GM20431 (cell line): Measurements from ENCODE around the gene ZBTB21.

Experiments
- in situ Hi-C: fragments of 300-500 bp; cut with MseI, MboI; formaldehyde crosslinking; loops from one replicate; pipeline ENCODE4 v1.15.0; 2020; ENCODE audit warnings: low sequenced_read_pairs; ENCODE audit not compliant: unreplicated experiment

Gene ZBTB21

DNA sequence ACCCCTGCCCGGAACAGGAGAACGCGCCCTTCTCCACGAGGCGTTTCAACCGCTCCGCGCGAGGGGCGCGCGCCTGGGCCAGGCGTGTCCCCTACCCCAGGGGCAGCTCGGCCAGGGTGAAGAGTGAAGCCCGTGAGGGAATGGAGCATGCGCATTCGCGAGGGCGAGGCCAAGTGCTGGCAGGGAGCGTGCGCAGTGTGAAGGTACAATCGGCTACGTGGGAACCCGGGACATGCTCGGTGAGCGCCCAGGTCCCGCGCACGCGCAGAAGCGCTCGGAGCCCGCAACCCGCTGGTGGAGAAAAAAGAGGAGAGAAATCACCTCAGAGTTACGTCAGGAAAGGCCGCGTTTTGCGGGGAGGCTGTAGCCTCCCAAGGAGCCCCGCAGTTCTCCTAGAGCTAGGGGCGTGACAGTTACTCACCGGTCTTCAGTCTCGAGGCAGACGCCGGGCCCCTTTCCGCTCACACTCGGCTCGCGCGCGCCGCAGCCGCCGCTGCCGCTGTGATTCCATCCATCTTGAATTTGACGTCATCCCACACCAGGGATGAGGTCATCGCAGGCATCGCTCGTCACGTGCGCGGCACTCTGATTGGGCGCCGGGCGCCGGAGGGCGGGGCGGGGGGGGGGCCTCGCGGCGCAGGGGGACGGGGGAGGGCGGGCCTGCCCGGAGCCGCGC, at the start of gene ZBTB21:
Gene ZBTB21 (minus strand): TSS at position 530 of the 676 bp plus-strand sequence. CDS start 16,265 bp downstream, outside the sequence.
- in situ Hi-C loops = no loop called here

DNA sequence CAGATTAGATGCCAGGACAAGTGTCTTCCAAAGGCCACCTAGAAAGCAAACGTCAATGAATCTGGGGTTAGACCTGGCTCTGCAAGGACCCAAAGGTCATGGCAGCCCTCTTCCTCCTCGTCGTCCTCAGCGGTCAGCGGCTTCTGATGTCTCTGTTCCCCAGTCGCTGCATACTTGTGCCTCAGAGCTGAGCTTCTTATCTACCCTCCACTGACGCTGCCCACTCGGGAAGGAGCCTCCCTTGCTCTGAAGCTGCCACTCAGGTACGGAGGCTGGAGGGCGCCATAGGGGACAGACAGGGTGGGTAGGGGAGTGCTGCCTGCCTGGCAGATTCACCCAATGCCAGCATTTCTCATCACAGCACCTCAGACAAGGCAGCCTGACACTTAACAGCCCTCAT, 49.6 kb upstream of the ZBTB21 start:
- in situ Hi-C loops = no loop called here

DNA sequence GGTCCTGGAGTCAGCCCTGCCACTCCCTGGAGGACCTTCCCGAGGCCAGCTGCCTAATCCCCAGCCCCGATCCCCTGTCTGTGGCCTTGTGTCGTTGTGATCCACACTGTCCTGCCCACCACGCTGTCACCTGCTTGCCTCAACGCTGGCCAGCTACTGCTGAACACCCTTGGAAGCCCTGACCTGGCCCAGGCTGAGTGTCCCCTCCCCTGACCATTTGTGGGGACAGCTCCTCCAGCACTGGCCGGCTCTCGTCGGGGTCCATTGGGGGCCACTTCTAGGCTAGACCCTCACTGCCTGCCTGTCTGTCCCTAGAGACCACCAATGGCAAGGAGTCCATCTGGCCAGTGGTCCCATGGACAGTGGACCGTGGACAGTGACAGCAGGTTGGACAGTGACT, 49.0 kb upstream of the ZBTB21 start:
- in situ Hi-C loops = no loop called here

DNA sequence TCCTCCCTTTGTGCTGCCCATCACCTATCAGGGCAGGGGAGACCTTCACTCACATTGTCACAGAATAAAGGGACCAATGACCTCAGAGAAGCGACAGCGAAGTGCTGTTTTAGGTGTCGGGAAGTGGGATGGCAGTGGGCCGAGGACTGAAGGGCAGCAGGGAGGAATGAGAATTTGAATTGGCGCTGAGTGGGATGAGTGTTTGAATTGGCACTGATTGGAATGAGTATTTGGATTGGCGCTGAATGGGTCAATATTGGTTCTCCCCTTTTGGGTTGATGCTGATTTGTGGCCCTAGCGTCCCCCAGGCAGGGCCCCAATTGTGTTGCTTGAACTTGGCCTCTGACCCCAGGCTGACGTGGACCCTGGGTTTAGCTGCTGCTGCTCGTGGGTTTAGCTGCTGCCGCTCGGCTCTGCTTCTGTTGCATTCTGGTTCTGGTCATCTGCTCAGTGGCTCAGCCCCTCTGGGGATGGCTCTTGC, 48.5 kb upstream of the ZBTB21 start:
- in situ Hi-C loops = no loop called here

DNA sequence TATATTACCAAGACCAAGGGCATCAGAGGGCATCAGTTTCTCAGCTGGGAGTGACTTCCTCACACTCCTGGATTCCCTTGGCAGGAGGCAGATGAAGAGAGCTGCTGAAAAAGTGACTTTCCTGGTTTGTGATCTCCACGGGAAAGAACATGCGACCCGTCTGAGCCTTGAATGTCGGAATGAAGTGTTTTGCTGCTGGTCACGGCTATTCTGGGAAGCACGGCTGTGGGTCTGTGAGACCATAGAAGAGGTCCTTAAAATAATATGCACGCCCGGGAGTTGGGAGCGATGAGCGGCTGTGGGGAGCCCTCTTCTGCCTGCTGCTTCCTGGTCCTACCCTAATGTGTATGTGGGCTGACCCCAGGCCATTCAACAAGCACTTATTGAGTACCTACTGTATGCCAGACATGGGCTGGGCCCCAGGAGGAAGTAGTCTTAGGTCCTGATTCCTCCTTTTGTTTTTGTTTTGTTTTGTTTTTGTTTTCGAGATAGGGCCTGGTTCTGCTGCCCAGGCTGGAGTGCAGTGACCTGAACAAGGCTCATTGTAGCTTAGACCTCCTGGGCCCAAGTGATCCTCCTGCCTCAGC, 47.8 kb upstream of the ZBTB21 start:
- in situ Hi-C loops = no loop called here

DNA sequence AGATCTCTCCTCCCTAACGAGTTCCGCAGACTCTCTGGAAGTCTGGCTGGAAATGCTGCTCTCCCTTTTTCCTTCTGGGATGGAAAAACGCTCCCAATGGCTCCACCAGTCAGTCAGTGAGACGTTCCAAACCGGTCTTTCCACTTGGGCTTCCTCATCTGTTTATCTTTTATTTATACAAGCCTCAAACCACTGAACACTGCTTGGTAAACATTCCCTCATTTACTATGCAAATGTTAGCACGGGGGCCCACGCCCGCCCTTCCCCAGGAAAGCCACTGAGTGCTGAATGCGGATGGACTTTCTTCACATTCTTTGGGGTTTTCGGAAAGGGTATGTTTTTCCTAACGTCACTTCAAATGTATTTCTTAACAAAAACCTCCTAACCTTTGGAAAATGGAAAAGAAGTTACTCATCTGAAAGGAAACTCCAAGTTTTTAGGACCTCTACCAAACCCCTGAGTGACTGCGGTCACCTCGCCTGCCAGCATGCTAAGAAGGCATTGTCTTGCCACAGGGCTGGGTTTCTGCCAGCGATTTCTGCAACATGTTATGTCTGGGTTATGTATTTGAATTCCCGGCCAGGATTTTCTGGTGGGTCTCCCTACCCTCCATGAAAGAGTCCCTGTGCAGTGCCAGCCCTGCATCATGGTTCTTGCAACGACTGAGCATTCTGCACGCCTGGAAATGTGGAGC, 47.0 kb upstream of the ZBTB21 start:
- in situ Hi-C loops = no loop called here

DNA sequence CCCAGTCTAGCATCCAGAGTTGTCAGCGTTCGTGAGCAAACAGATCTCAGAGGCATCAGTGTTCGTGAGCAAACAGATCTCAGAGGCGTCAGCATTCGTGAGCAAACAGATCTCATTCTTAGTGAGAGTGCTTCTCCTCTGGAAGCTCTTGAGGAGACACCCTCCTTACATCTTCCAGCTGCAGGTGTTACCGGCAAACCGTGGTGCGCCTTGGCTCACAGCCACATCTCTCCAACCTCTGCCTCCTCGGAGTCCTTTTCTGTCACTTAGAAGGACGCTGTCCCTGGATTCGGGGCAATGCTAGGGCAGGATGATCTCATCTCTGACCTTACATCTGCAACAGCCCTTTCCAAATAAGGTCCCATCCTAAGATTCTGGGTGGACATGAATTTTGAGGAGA, 46.3 kb upstream of the ZBTB21 start:
- in situ Hi-C loops = no loop called here

DNA sequence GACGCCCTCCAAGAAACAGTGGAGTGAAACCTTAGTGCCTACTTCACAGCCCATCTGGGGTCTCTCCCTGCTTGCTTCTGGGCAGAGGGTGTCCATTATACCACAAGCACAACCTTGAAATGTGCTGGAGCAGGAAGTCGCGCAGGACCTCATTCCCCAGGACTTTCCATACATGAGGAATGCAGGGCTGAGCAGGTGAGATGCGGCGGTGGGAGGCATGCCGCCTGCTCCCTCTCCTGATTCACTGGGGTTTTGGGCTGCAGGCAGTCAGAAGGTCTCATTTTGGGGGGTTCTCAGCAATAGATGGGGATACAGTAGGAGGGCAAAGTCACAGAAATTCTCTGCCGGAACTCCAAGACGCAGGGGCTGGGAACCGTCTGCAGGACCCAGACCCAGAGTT, 45.3 kb upstream of the ZBTB21 start:
- in situ Hi-C loops = no loop called here

DNA sequence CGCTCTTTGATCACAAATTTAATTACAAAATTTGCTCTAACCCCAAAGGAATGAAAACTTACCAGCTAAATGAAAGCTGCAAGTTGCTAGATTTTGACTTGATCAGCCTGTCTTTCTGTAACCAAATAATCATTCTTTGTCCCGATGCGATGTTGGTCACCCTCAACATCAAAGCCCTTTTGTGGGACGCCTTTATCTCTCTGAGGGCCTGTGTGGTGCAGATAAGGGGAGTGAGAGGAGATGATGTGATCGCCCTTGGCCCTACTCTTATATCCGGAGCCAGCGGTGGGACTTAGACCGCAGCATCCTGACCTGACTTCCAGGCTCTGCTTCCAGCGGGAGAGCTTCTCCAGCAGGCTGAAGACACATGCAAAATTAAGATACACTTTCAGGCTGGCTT, 41.6 kb upstream of the ZBTB21 start:
- in situ Hi-C loops = no loop called here

DNA sequence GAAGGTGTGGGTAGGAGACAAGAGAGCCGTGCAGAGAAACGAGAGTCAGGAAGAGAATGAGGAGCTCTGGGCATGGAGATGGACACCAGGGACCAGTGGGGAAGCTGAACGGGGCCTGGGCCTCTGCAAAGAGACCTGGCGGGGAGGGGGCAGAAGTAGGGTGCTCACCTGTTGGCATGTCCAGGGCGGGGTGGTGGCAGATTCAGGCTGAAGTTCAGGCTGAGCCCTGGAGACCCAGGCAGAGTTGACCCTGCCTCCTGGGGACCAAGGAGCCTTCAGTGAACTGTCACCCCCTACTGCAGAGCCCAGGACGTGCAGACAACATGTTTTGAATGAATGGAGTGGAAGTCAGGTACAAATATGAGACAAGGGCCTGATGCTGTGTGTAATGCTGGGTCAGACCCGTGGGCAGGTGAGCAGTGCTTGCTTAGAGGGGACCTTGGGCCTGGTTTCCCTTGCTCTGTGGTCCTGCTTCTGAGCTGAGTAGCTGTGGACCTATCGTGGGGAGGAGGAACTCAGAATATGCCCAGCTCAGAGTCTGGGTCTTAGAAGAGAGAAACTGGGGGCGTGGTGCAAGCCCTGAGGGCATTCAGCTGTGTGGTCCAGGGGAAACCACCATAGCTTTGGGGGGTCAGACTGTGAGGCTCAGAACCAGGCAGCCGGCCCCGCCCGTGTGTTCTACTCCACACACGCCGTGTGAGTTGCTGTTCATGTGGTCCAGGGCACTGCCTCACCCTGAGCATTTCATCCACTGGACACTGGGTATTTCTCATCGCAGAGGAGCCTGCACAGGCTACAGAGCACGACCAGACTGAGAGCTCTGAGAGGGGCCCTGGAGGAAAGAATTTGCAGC, 39.6 kb upstream of the ZBTB21 start:
- in situ Hi-C loops = no loop called here

DNA sequence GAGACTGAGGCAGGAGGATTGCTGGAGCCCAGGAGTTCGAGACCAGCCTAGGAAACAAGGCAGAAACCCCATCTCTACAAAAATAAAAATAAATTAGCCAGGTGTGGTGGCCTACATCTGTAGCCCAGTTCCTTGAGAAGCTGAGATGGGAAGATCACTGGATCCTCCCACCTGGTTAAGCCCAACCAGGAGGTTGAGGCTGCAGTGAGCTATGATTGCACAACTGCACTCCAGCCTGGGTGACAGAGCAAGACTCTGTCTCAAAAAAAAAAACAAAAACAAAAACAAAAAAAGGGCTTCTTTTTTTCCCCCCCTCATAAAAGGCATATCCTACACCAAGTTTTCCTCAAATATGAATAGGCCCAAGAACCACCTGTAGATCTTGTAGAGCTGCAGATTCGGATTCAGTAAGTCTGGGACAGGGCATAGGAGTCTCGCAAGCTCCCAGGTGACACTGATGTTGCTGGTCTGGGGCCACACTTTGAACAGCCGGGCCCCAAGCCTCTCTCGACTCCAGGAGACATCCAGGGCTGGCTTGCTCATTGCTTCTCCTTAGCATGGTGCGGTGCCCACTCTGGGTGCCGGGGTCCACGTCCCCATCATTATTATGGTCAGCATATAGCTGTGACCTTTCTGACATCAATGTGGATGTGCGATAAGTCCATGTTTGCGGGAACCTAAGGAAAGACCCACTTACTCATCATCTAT, 38.9 kb upstream of the ZBTB21 start:
- in situ Hi-C loops = no loop called here

DNA sequence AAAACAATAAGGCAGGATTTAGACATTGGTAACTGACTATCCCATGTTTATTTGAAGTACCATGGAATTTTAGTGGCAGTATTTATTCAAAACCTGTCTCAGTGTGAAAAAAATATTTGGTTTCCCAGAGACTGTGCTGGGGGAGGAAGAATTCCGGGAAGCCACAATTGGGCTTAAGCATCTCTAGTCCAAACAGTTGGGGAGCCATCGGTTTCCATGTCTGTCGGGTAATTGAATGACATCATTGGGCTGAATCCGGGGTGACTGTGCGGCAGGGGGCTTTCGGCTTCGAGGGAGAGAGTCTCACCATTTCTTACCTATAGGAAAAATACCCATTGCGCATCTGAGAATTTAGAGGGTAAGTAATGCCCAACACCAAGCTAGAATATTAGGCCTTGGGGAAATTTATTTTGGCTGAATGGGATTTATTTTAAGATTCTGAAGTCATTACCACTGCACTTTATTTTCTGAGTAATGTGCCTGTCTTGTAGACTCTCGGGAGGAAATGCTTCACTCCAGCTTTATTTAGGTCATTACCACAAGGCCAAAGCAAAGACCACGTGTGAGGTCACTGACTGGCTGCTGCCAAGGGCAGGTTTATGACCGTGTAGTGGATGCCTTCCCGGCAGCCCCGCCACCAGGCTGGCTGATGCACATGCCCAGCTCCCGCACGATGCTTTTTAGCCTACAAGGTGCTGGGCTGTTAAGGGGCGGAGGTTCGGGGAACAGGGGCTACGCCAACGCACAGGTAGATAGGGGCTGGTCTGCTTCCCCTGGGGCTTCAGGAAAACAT, 37.9 kb upstream of the ZBTB21 start:
- in situ Hi-C loops = no loop called here

DNA sequence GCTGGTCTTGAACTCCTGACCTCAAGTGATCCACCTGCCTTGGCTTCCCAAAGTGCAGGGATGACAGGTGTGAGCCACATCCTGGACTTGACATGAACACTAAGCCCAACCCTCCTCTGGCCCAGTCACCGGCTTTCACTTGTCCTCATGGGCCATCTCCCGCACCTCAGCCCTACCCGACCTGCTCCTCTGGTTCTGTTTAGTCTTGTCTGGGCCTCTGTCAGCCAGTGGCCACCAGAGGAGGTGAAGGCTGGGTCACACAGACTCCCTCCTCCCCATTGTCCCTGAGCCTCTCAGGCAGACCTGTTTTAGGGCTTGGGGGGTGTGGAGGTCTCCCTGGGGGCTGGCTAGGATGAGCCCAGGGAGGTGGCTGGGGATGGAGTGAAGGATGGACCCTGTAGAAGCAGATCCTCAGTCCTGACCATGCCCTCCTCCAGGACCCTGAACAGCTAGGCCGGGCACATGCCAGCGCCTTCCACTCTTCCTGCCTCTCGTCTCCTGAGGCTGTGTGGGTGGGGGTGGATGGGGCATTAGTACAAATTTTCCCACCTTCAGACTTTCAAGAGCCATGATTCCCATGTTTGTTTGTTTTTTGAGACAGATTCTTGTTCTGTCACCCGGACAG, 34.8 kb upstream of the ZBTB21 start:
- in situ Hi-C loops = no loop called here

DNA sequence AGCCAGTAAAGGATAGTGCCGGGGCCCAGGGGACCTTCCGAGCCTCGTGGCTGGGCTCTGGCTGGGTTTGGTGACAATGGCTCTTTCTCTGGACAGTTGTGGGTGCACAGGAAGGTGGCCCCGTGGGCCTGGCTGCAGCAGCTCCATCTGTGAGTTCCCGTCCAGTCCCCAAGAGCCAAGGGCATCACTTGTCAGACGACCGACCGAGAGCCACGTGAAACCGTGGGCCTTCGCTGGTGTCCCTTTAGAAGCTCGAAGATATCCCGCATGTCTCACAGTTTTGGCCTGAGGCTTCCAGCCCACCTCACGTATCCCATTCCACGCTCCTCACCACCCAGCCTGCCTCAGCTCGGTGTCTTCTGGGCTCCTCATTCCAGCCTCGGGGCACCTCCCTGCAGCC, 33.8 kb upstream of the ZBTB21 start:
- in situ Hi-C loops = no loop called here

DNA sequence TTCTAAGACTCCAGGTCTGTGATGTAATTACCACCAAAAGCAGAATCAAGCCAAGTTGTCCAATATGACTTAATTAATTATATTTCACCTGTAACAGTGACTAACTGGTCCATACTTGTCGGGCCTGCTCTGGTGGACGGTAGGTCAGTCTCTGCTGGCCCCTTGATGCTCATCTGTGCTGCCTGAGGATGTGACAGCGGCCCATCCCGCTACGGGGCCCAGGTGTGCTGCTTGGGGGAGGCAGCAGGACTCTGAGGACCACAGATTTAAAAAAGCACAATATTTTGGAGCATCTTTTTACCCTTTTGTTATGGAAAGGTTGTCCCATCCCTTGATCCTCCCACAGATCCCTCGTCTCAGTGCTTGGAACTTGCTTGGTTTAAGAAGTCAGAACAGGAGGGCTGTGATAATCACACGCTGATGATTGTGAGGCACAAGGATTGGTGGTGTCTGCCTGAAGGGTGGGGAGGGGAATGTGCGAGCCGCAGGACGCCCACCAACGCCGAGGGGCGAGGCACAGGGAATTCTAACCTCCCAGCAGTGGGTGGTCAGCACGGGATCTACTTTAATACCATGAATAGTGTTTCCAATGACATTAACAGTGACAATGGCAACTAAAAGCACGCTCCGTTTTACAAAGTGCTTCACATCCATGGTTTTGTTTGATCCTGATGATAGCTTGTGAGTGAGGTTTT, 33.2 kb upstream of the ZBTB21 start:
- in situ Hi-C loops = no loop called here

DNA sequence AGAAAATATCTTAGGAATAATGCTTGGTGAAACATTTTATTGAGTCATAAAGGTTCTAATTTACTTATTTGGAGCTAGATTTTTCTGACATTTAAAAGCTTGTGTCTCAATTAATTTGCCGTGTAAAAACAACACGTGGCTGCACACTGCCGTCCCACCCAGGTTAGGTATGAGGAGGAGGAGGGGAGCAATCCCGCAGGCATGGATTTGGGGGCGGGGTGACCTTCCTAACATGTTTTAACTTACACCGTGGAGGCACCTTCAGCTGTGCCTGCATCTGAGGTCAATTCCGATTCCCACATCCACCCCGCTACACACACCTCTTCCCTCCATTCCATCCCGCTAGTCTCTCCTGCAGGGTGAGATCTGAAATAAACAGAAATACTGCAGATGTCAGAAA, 32.5 kb upstream of the ZBTB21 start:
- in situ Hi-C loops = no loop called here

DNA sequence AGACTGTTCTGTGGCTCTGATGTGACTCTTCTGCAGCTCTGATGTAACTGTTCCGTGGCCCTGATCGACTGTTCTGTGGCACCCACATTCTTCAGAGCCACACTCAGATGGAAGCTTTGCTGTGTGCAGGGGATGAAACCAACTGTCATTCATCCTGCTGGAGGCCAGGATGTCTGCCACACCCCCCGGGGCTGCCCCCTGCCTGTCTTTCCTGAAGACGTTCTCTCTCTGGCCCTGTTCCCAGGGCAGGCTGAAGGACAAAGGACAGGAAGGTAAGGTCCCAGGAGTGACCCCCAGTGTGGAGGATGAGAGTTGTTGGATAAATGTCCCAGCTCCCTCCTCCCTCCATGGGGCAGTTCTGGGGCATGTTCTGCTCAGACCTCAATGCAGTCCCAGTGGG, 31.6 kb upstream of the ZBTB21 start:
- in situ Hi-C loops = no loop called here

DNA sequence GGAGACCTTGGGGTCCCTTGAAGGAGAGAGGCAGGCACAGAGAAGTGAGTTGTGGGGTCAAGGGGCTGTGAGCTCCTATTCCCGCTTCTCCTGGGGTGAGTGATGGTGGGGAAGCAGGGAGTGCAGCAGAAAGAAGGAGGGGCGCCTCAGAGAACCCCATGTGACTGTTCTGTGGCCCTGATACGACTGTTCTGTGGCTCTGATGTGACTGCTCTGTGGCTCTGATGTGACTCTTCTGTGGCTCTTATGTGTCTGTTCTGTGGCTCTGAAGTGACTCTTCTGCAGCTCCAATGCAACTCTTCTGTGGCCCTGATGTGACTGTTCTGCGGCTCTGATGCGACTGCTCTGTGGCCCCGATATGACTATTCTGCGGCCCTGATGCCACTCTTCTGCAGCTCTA, 31.1 kb upstream of the ZBTB21 start:
- in situ Hi-C loops = no loop called here
